Suprapubic skin (tissue), 3 donors: ENCODE data around the gene MTMR3.

Source experiments
- CTCF ChIP-seq, 2 donors: fragments of 200-600 bp in 1 of 2; fragments of 450-650 bp in 1 of 2; sonication (generic) in 1 of 2; IDR thresholded peaks; one replicate each; pipeline ENCODE4 v1.5.1; 2016 to 2019; ENCODE audit warnings: antibody characterized with exemption in 2 of 2, mild to moderate bottlenecking in 1 of 2, moderate library complexity in 1 of 2
- EP300 ChIP-seq: sonication (generic); formaldehyde crosslinking; IDR thresholded peaks from one replicate; pipeline ENCODE4 v1.6.1; 2017; ENCODE audit warnings: antibody characterized with exemption
- POLR2A ChIP-seq, 2 donors: fragments of 450-650 bp; IDR thresholded peaks; one replicate each; pipeline ENCODE4 v1.6.1; 2017; ENCODE audit warnings: antibody characterized with exemption in 2 of 2, mild to moderate bottlenecking in 2 of 2, moderate library complexity in 2 of 2

GRCh38 chr22:29848111-29848510 lies 34.9 kb upstream of the MTMR3 start:
- TF ChIP-seq CTCF (IDR thresholded peaks at IDR 0.05) (no peak), POLR2A (IDR thresholded peaks at IDR 0.05) (no peak), EP300 (no peak)
